ENCODE data around the gene MACROH2A1.

MACROH2A1 gene

GRCh38 chr5:135324160-135324559 is 74.9 kb downstream of the MACROH2A1 start:
- no peak for DNase-seq (ENCODE audit: low read depth)
- TF ChIP-seq CTCF (IDR thresholded peaks at IDR 0.05; ENCODE audit: insufficient read depth, low read depth, low read length, missing control alignments): no peak
- H3K4me3 ChIP-seq (ENCODE audit: low read depth, low read length): no peak overlapping the region

- H3K4me3 ChIP-seq (ENCODE audit: low read depth, low read length): no peak overlapping the region
- TF ChIP-seq CTCF (IDR thresholded peaks at IDR 0.05; ENCODE audit: insufficient read depth, low read depth, low read length, missing control alignments): no peak
- no peak for DNase-seq (ENCODE audit: low read depth)
Measured at GRCh38 chr5:135323701-135324132, 75.3 kb downstream of the MACROH2A1 start.

GRCh38 chr5:135323227-135323626 is 75.8 kb downstream of the MACROH2A1 start:
- DNase-seq (ENCODE audit: low read depth): no peak
- no peak overlapping the region for H3K4me3 ChIP-seq (ENCODE audit: low read depth, low read length)
- TF ChIP-seq CTCF (IDR thresholded peaks at IDR 0.05; ENCODE audit: insufficient read depth, low read depth, low read length, missing control alignments): no peak

GRCh38 chr5:135322744-135323143 is 76.3 kb downstream of the MACROH2A1 start:
- DNase-seq (ENCODE audit: low read depth): no peak
- no peak overlapping the region for H3K4me3 ChIP-seq (ENCODE audit: low read depth, low read length)
- no peak for TF ChIP-seq CTCF (IDR thresholded peaks at IDR 0.05; ENCODE audit: insufficient read depth, low read depth, low read length, missing control alignments)

- no peak overlapping the region for H3K4me3 ChIP-seq (ENCODE audit: low read depth, low read length)
- no peak for TF ChIP-seq CTCF (IDR thresholded peaks at IDR 0.05; ENCODE audit: insufficient read depth, low read depth, low read length, missing control alignments)
Measured at GRCh38 chr5:135322271-135322670, 76.8 kb downstream of the MACROH2A1 start.

GRCh38 chr5:135320718-135321484 is 78.1 kb downstream of the MACROH2A1 start:
- no peak overlapping the region for H3K4me3 ChIP-seq (ENCODE audit: low read depth, low read length)
- no peak for DNase-seq (ENCODE audit: low read depth)
- no peak for TF ChIP-seq CTCF (IDR thresholded peaks at IDR 0.05; ENCODE audit: insufficient read depth, low read depth, low read length, missing control alignments)

More at GRCh38 chr5:135322271-135322670, 76.8 kb downstream of the MACROH2A1 start:
- no peak for DNase-seq (ENCODE audit: low read depth)

Data from GM12865 (cell line).